CD4-positive, alpha-beta T cell treated with Interleukin-12 subunit alpha and Interleukin-12 subunit beta, for 1 hour (primary cell): ENCODE measurements around the gene WDR53.
"Not testable (repeated sequence)": the region's sequence is repeated elsewhere in the genome, so short reads cannot be mapped to it uniquely, and the experiment has no call there.

Experiments
- DNase-seq: peaks from one replicate; pipeline ENCODE4 v3.0.0-alpha.2; 2020

Gene WDR53

DNA sequence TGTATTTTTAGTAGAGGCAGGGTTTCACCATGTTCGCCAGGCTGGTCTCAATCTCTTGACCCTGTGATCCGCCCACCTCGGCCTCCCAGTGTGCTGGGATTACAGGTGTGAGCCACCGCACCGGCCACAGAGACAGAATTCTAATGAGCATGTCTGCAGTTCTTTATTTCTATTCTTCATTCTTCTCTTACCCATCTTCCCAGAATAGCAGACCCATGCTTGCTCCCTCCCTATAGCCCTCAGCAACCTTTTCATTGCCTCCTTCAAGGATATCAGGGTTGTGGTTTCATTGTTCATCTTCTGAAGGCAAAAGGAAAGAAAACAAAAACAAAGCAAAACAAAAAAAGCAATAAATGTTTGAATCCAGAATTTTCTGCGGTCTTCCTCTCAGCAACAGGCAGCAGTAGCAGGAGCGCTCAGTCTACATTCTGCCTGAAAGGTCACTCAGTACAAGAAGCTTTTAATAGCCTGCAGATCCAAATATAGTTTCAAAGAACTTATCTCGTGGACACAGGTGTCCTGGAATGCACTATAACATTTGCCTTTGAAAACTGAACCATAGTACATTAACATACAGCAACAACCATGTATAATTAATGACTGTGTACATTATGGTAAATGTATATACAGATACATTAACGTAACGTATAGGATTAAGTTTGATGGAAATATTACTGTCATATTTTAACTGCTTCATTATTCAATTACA lies 53.3 kb downstream of the WDR53 start, which contains the start of gene SMCO1:
SMCO1 (minus strand) TSS at position 434 of the 709 bp plus-strand sequence; CDS start at position 297, 137 bp downstream.
- no peak for DNase-seq

DNA sequence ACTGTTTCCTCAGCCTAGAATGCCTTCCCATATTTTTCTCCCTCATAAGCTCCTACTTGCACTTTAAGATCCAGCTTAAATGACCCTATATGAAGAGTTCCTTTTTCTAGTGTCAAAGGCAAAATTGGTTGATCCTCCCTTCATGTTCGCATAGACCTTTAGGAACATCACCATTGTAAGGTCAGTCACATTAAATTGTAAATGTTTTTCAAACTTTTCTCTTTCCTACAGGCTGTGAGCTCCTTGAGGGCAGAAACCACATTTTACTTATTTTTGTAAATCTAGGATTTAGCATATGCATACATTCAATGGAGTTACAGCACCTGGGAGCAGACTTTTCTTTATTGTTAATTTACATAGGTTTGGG lies 54.0 kb downstream of the WDR53 start:
- no peak for DNase-seq

DNA sequence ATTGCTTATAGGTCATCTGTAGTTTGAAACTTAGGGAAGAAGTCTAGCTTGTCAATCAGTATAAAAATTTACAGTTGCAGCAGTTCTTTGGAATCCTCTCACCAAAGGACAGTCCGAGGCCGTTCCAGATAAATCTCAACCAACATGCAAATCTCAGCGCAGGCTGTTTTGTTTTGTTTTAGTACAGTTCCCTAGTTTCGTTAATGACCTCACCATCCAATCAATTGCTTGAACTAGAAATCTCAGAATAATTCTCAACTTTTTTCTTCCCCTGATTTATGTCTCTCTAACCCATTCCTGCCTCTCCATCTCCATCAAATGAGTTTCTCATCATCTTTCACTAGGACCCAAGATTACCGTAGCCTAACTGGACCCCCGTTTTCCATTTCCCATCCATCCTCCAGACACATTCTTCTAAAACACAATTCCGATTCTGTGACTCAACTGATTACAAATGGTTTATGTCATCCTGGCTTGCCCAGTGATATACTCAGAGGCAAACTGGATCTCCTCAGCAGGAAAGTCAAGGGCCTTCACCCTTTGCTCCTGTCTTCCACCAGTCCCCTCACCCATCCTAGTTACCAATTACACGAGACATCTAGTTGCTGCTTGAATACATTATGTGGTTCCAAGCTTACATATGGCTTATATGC lies 54.5 kb downstream of the WDR53 start:
- no peak for DNase-seq

DNA sequence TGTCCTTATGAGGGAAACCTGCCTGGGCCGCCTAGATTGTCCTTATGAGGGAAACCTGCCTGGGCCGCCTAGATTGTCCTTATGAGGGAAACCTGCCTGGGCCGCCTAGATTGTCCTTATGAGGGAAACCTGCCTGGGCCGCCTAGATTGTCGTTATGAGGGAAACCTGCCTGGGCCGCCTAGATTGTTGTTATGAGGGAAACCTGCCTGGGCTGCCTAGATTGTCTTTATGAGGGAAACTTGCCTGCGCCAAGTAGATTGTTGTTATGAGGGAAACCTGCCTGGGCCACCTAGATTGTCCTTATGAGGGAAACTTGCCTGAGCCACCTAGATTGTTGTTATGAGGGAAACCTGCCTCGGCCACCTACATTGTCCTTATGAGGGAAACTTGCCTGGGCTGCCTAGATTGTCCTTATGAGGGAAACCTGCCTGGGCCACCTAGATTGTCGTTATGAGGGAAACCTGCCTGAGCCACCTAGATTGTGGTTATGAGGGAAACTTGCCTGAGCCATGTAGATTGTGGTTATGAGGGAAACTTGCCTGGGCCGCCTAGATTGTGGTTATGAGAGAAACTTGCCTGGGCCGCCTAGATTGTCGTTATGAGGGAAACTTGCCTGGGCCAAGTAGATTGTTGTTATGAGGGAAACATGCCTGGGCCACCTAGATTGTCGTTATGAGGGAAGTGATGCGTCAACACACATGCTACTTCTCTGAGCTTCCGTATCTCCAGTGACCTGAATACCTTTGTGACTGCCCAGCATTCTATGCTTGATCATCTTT lies 56.5 kb downstream of the WDR53 start:
- DNase-seq = not testable (repeated sequence)

DNA sequence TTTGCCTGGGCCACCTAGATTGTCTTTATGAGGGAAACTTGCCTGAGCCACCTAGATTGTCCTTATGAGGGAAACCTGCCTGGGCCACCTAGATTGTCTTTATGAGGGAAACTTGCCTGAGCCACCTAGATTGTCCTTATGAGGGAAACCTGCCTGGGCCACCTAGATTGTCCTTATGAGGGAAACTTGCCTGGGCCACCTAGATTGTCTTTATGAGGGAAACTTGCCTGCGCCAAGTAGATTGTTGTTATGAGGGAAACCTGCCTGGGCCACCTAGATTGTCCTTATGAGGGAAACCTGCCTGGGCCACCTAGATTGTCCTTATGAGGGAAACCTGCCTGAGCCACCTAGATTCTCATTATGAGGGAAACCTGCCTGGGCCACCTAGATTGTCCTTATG lies 57.2 kb downstream of the WDR53 start:
- DNase-seq = not testable (repeated sequence)

DNA sequence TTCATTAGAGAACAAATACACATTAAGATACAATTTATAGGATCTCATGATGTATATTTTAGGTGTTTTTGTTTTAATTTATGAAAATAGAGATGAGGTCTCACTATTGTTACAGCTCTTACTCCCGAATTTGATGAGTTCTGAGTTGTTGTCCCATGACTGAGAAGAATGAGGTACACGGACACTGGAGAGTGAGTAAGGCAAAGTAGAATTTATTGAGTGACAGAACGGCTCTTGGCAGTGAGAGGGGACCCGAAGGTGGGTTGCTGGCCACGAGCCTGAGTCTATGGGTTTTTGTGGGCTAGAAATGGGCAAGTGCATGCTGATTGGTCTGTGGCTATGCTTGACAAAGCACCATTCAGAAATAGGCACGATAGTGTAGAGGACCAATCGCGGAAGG lies 61.7 kb downstream of the WDR53 start:
- no peak for DNase-seq

DNA sequence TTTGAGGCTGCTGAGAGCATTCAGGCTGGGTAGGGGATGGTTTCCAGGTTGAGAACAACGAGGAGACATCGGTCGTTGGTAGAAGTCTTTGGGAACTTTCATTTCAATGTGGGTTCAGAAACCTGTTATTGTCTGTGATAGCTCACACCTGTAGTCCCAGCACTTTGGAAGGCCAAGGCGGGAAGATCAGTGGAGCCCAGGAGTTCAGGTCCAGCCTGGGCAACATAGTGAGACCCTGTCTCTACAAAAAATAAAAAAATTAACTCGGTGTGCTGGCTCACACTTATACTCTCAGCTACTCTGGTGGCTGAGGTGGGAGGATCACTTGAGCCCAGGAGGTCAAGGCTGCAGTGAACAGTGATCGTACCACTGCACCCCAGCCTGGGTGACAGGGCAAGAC lies 63.8 kb downstream of the WDR53 start:
- no peak for DNase-seq
